Cardiac muscle cell (in vitro differentiated cells and primary cell): Measurements from ENCODE around the gene SHPK. TPM values are rescaled to one million over a fixed set of nuclear protein-coding genes. Genes with fewer than 3 reads are reported as not detected.

ENCODE experiments used
- DNase-seq, 2 donors: peaks; one replicate each; pipeline versions ENCODE4 v3.0.0 to v3.0.0-alpha.2; 2010 to 2017; ENCODE audit warnings: low read depth in 1 of 2, low spot score in 1 of 2
- H3K27ac ChIP-seq: fragments of 200-600 bp; sonication (generic); 2 replicates; pipeline ENCODE4 v1.5.1; 2016
- H3K27me3 ChIP-seq: fragments of 200-600 bp; sonication (generic); 2 replicates; pipeline ENCODE4 v1.6.0; 2016; ENCODE audit warnings: control low read depth
- H3K36me3 ChIP-seq: fragments of 200-600 bp; sonication (generic); 2 replicates; pipeline ENCODE4 v1.5.1; 2016; ENCODE audit warnings: control low read depth
- H3K4me1 ChIP-seq: fragments of 200-600 bp; sonication (generic); 2 replicates; pipeline ENCODE4 v1.8.1; 2017; ENCODE audit warnings: low read depth, mild to moderate bottlenecking, mixed run types
- H3K4me3 ChIP-seq: fragments of 200-600 bp; sonication (generic); 2 replicates; pipeline ENCODE4 v1.5.1; 2016; ENCODE audit warnings: mild to moderate bottlenecking
- H3K9me3 ChIP-seq: fragments of 200-600 bp; sonication (generic); 2 replicates; pipeline ENCODE4 v1.5.1; 2017; ENCODE audit warnings: low read depth, mild to moderate bottlenecking, control low read depth
- polyA plus RNA-seq: library from polyadenylated mRNA; unstranded; fragments of >200 nt; fragmentation: Nextera tagmentation; extraction: Ambion mirVana; gene quantifications from 2 replicates; pipeline ENCODE4 v1.2.1, GENCODE V29; 2016
- total RNA-seq: library from RNA; depleted of rRNA; stranded (reverse); fragments of >200 nt; gene quantifications from 2 replicates; pipeline ENCODE4 v1.2.3, GENCODE V29; 2016
- TF ChIP-seq, protein P1 (sequence below): IDR thresholded peaks from 2 replicates; pipeline ENCODE4 v1.5.1; 2012; ENCODE audit warnings: low read depth, mild to moderate bottlenecking, low read length

The SHPK gene, protein sequence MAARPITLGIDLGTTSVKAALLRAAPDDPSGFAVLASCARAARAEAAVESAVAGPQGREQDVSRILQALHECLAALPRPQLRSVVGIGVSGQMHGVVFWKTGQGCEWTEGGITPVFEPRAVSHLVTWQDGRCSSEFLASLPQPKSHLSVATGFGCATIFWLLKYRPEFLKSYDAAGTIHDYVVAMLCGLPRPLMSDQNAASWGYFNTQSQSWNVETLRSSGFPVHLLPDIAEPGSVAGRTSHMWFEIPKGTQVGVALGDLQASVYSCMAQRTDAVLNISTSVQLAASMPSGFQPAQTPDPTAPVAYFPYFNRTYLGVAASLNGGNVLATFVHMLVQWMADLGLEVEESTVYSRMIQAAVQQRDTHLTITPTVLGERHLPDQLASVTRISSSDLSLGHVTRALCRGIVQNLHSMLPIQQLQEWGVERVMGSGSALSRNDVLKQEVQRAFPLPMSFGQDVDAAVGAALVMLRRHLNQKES
- total RNA-seq, result 6.1 and 8.8 TPM in 2 replicates
- polyA plus RNA-seq, result 3.6 and 5.0 TPM in 2 replicates

DNA sequence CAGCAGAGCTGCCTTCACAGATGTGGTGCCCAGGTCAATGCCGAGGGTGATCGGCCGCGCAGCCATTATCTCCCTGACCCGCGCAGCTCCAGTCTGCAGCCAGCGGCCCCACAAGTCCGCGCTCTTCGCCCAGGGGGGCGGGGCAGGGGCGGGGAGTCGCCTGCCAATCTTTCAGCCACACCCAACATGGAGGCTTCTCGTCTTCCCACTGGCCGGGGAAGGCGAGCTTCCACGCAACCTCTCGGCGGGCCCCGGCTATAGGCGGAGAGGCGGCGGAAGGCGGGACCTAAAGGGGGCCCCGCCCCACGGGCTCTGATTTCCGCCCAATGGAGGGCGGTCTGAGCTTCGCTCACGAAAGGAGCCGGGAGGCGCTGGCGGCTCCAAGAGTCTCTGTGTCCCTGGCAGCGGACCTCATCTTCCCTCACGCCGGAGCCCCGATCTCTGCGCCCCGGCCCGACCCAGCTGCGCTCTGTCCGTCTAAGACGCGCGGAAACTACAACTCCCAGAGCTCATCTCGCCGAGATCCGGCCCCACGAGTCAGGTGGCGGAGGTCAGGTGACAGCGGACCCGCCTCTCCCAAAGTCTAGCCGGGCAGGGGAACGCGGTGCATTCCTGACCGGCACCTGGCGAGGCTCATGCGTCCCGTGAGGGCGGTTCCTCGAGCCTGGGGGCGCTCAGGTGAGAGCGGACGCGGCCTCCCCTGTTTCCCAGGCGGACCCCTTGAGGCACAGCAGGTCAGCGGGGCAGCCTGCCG, at the start of gene SHPK, which contains the start of gene CTNS:
SHPK (minus strand) TSS at position 97 of the 754 bp plus-strand sequence; CDS start at position 66, 31 bp downstream.
CTNS (plus strand) TSS at position 607 of the 754 bp plus-strand sequence. CDS start 3,447 bp downstream, outside the sequence.
- H3K36me3 ChIP-seq, result no peaks in the 10 kb centered on the region
- no peaks in the 10 kb centered on the region for H3K9me3 ChIP-seq
- H3K27ac ChIP-seq, result peak within 1 kb of the TSS; percentile 86
- H3K4me1 ChIP-seq, result peaks cover 16% of the 10 kb centered on the region
- H3K4me3 ChIP-seq, result peak within 1 kb of the TSS; percentile 76
- H3K27me3 ChIP-seq, result no peaks in the 10 kb centered on the region
- DNase-seq, result peak; percentile 98
- TF ChIP-seq, protein P1, sequence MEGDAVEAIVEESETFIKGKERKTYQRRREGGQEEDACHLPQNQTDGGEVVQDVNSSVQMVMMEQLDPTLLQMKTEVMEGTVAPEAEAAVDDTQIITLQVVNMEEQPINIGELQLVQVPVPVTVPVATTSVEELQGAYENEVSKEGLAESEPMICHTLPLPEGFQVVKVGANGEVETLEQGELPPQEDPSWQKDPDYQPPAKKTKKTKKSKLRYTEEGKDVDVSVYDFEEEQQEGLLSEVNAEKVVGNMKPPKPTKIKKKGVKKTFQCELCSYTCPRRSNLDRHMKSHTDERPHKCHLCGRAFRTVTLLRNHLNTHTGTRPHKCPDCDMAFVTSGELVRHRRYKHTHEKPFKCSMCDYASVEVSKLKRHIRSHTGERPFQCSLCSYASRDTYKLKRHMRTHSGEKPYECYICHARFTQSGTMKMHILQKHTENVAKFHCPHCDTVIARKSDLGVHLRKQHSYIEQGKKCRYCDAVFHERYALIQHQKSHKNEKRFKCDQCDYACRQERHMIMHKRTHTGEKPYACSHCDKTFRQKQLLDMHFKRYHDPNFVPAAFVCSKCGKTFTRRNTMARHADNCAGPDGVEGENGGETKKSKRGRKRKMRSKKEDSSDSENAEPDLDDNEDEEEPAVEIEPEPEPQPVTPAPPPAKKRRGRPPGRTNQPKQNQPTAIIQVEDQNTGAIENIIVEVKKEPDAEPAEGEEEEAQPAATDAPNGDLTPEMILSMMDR, result no peak

DNA sequence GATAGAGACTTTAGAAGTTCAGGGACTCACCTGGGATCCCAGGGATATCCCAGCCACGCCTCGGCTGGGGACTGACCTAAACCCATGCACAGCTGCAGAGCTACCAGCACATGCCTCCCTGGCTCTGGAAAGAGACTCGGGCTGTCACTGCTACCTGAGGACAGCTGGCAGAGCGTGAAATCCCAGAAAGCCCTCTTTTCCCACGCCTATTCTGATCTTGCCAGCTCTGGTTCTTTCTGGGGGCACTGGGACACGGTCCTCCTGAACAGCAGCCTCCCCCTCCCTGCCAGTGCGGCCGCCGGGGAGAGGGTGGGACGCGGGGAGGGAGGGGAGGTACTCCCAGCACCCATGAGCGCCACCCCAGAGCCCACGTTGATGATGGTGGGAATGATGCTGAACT, 49.1 kb upstream of the SHPK start:
- H3K27me3 ChIP-seq, result no peaks in the 10 kb centered on the region
- no peak for DNase-seq

DNA sequence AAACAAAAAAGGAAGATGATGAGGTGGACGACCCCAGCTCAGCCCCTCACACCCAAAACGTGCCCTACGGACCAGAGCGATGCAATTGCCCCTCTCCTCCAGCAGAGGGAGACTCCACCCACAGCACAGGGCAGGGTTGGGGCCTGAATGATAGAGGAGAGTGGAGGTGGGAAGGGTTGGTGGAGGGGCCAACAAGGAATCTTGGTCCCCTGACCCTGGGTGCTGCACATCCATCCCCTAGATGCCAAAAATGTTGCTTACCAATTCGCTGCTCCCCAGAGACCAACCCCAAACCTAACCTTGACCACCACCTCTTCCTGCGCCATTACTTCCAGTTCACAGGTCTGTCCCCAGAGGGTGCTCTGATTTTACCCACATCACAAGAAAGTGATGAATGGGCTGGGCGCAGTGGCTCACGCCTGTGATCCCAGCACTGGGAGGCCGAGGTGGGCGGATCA, 47.0 kb upstream of the SHPK start:
- H3K4me1 ChIP-seq, result no peaks in the 10 kb centered on the region
- H3K4me3 ChIP-seq, result no peak overlapping the region
- peak; percentile 37 to 39 for DNase-seq
- TF ChIP-seq, protein P1, result peak; percentile 97
- H3K9me3 ChIP-seq, result no peaks in the 10 kb centered on the region
- H3K27ac ChIP-seq, result no peak overlapping the region
- H3K27me3 ChIP-seq, result no peaks in the 10 kb centered on the region
- H3K36me3 ChIP-seq, result no peaks in the 10 kb centered on the region

More for the DNA sequence above, 49.1 kb upstream of the SHPK start:
- H3K9me3 ChIP-seq, result no peaks in the 10 kb centered on the region
- TF ChIP-seq, protein P1, result no peak
- H3K4me3 ChIP-seq, result no peak overlapping the region
- no peak overlapping the region for H3K27ac ChIP-seq
- H3K36me3 ChIP-seq, result no peaks in the 10 kb centered on the region
- no peaks in the 10 kb centered on the region for H3K4me1 ChIP-seq

DNA sequence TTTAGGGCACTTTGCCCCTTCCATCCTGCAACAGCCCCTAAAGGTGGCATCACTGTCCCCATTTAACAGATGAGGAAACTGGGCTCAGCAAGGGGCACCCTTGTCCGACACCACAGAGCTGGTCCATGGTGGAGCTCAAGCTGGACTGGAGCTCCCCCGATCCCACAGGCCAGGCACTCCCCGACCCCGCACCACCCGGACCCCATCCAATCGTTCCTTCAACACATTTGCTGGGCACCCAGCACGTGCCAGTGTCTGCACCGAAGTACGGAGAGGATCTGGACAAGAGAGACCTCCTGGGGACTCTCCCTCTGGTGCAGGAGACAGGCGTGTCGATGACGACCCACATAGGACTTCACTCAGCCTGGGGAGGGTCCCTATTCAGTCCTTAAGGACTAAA, 46.0 kb upstream of the SHPK start:
- no peaks in the 10 kb centered on the region for H3K9me3 ChIP-seq
- TF ChIP-seq, protein P1, result no peak
- no peak overlapping the region for H3K27ac ChIP-seq
- H3K4me1 ChIP-seq, result no peaks in the 10 kb centered on the region
- no peaks in the 10 kb centered on the region for H3K36me3 ChIP-seq
- DNase-seq, result no peak
- no peak overlapping the region for H3K4me3 ChIP-seq
- no peaks in the 10 kb centered on the region for H3K27me3 ChIP-seq

DNA sequence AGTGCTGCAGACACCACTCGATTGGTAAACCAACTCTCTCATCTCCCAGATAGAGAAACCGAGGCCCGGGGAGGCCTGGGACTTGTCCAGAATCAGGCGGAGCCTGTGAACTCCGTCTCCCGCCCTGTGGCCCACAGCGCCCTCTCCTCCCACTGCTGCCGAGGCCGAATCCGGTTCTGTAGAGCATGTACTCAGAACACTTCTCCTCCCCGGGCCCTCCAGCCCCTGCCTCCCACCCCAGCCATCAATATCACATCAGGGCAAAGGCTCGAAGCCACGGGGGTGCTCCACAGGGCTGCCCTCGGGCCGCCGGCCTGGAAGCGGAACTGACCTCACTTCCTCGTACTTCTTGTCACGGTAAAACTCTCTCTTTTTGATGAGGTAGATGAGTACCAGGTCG, 45.5 kb upstream of the SHPK start:
- Histone ChIP-seq H3K4me1 (no peaks in the 10 kb centered on the region), H3K27ac (no peak overlapping the region), H3K27me3 (no peaks in the 10 kb centered on the region), H3K4me3 (no peak overlapping the region), H3K36me3 (no peaks in the 10 kb centered on the region), H3K9me3 (no peaks in the 10 kb centered on the region)
- DNase-seq, result no peak
- TF ChIP-seq, protein P1, result no peak
